Breast epithelium (tissue), 4 donors: ENCODE data around the gene PHACTR4. TPM values are rescaled to one million over a fixed set of nuclear protein-coding genes. Genes with fewer than 3 reads are reported as not detected.

Experiments used
- DNase-seq, 2 donors: peaks; one replicate each; pipeline ENCODE4 v3.0.0-alpha.2; 2019; ENCODE audit warnings: low spot score in 2 of 2
- H3K27ac ChIP-seq, 2 donors: fragments of 200-600 bp; sonication (generic) in 1 of 2; one replicate each; pipeline ENCODE4 v1.5.1; 2016 to 2019; ENCODE audit warnings: mild to moderate bottlenecking in 1 of 2
- H3K27me3 ChIP-seq, 2 donors: fragments of 200-600 bp; sonication (generic) in 1 of 2; one replicate each; pipeline versions ENCODE4 v1.5.1 to v1.6.0; 2017 to 2019; ENCODE audit warnings: control low read depth in 1 of 2, mild to moderate bottlenecking in 1 of 2
- H3K36me3 ChIP-seq: fragments of 200-600 bp; one replicate; pipeline ENCODE4 v1.5.1; 2019
- H3K4me1 ChIP-seq, 2 donors: fragments of 200-600 bp; sonication (generic); one replicate each; pipeline ENCODE4 v1.5.1; 2016 to 2019; ENCODE audit warnings: control low read depth in 1 of 2
- H3K4me3 ChIP-seq, 3 donors: fragments of 200-600 bp; sonication (generic); 1 replicate in 2 of 3; 2 replicates in 1 of 3; pipeline ENCODE4 v1.5.1; 2016 to 2019; ENCODE audit warnings: mild to moderate bottlenecking in 3 of 3, moderate library complexity in 2 of 3
- H3K9me3 ChIP-seq, 2 donors: fragments of 200-600 bp; sonication (generic) in 1 of 2; one replicate each; pipeline ENCODE4 v1.5.1; 2016 to 2019; ENCODE audit warnings: control low read depth in 1 of 2
- POLR2A ChIP-seq: fragments of 450-650 bp; IDR thresholded peaks from one replicate; pipeline ENCODE4 v1.6.1; 2016; ENCODE audit warnings: antibody characterized with exemption, mild to moderate bottlenecking, moderate library complexity
- POLR2AphosphoS5 ChIP-seq, 3 donors: sonication (generic); formaldehyde crosslinking; IDR thresholded peaks; one replicate each; pipeline ENCODE4 v1.6.1; 2017; ENCODE audit warnings: antibody characterized with exemption in 3 of 3
- intact Hi-C: fragments of 100-400 bp; cut with DNase I; formaldehyde crosslinking; loops from one replicate; pipeline ENCODE4 v1.15.1; 2023; ENCODE audit warnings: low total_unique reads
- total RNA-seq, 3 donors: library from RNA; depleted of rRNA; stranded (reverse); fragments of >200 nt; gene quantifications; one replicate each; pipeline ENCODE4 v1.1.0, GENCODE V29; 2016
- TF ChIP-seq, protein P1 (sequence below), 3 donors: fragments of 450-650 bp; IDR thresholded peaks; one replicate each; pipeline ENCODE4 v1.5.1; 2016 to 2017; ENCODE audit warnings: antibody characterized with exemption in 3 of 3, mild to moderate bottlenecking in 3 of 3, moderate library complexity in 3 of 3

The PHACTR4 gene
- total RNA-seq, 3 donors from 2014 or later = 17.1 to 29.6 (median 25.9) TPM

DNA sequence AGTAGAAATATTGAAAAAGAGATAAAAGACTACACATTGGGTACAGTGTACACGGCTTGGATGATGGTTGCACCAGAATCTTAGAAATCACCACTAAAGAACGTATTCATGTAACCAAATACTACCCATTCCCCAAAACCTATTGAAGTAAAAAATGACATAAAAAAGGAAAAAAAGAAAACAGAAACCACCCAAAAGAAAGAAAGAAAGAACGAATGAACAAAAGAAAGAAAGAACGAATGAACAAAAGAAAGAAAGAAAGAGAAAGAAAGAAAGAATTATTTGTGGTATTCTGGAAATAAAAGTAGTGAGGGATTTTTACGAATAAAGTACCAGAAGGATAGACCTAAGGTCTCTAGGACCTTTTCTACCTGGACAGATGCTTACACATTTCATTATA lies 42.1 kb downstream of the PHACTR4 start:
- no peak for TF ChIP-seq POLR2A
- TF ChIP-seq POLR2AphosphoS5 (IDR thresholded peaks at IDR 0.05) = no peak
- TF ChIP-seq, protein P1, sequence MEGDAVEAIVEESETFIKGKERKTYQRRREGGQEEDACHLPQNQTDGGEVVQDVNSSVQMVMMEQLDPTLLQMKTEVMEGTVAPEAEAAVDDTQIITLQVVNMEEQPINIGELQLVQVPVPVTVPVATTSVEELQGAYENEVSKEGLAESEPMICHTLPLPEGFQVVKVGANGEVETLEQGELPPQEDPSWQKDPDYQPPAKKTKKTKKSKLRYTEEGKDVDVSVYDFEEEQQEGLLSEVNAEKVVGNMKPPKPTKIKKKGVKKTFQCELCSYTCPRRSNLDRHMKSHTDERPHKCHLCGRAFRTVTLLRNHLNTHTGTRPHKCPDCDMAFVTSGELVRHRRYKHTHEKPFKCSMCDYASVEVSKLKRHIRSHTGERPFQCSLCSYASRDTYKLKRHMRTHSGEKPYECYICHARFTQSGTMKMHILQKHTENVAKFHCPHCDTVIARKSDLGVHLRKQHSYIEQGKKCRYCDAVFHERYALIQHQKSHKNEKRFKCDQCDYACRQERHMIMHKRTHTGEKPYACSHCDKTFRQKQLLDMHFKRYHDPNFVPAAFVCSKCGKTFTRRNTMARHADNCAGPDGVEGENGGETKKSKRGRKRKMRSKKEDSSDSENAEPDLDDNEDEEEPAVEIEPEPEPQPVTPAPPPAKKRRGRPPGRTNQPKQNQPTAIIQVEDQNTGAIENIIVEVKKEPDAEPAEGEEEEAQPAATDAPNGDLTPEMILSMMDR (IDR thresholded peaks at IDR 0.05) = no peak
- DNase-seq = no peak

DNA sequence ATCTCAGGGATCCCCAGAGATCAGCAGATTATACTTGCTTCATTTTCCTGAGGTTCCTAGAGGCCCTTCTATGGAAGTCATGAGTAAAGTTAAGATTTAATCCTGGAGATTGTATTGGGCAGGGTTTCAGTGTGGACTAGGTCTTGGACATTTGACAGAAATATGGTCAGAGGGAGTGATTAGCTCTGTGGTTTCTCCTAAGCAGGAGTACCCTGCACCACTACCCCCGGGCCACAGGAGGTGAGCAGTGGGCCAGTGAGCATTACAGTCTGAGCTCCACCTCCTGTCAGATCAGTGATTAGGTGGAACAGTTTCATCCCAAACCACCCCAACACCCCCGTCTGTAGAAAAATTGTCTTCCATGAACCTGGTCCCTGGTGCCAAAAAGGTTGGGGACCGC lies 43.2 kb downstream of the PHACTR4 start:
- no peak overlapping the region for H3K4me3 ChIP-seq
- intact Hi-C loops = no loop called here
- DNase-seq = no peak
- no peak overlapping the region for H3K27ac ChIP-seq
- no peaks in the 10 kb centered on the region for H3K4me1 ChIP-seq
- TF ChIP-seq POLR2AphosphoS5 (IDR thresholded peaks at IDR 0.05) (no peak), POLR2A (no peak)
- TF ChIP-seq, protein P1 (IDR thresholded peaks at IDR 0.05) = no peak
- H3K9me3 ChIP-seq = no peaks in the 10 kb centered on the region
- no peaks in the 10 kb centered on the region for H3K36me3 ChIP-seq
- H3K27me3 ChIP-seq = no peaks in the 10 kb centered on the region

More for the DNA sequence above, 42.1 kb downstream of the PHACTR4 start:
- no peaks in the 10 kb centered on the region for H3K36me3 ChIP-seq
- no peak overlapping the region for H3K27ac ChIP-seq
- H3K4me3 ChIP-seq = no peak overlapping the region
- no peaks in the 10 kb centered on the region for H3K4me1 ChIP-seq
- H3K27me3 ChIP-seq = no peaks in the 10 kb centered on the region
- H3K9me3 ChIP-seq = no peaks in the 10 kb centered on the region
- intact Hi-C loops = no loop called here

DNA sequence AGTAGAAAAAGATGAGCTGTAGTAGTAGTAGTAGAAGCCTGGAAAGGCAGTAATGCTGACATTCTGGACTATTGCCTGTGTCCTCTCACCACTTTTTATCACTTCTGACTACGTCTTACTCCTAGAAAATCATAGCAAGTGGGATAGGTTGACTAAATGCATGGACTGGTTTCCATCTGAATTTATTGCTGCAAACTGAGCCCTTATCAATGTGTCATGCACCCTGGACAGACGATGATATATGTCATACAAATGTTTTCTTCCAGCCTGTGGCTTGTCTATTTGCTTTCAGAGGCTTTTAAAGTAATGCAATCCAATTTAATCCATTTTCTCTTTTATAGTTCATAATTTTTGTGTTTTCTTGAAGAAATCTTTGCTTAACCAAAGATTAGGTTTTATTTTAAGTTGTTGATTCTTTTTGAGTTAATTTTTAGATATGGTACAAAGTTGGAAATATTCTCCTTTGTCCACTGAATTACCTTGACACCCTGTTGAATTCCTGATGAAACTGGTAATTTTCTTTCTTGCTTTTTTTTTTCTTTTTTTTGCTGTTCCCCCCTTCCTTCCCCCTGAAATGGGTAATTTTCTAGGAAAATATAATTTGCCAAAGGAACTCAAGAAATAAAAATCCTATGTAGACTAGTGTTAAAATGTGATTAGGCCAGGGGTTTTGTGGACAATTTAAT lies 47.1 kb downstream of the PHACTR4 start:
- Histone ChIP-seq H3K4me3 (no peak overlapping the region), H3K4me1 (no peaks in the 10 kb centered on the region), H3K36me3 (no peaks in the 10 kb centered on the region), H3K27ac (no peak overlapping the region), H3K27me3 (no peaks in the 10 kb centered on the region), H3K9me3 (no peaks in the 10 kb centered on the region)
- no peak for TF ChIP-seq POLR2A
- TF ChIP-seq, protein P1 (IDR thresholded peaks at IDR 0.05) = no peak
- TF ChIP-seq POLR2AphosphoS5 (IDR thresholded peaks at IDR 0.05) = no peak
- no peak for DNase-seq
- intact Hi-C loops = no loop called here

DNA sequence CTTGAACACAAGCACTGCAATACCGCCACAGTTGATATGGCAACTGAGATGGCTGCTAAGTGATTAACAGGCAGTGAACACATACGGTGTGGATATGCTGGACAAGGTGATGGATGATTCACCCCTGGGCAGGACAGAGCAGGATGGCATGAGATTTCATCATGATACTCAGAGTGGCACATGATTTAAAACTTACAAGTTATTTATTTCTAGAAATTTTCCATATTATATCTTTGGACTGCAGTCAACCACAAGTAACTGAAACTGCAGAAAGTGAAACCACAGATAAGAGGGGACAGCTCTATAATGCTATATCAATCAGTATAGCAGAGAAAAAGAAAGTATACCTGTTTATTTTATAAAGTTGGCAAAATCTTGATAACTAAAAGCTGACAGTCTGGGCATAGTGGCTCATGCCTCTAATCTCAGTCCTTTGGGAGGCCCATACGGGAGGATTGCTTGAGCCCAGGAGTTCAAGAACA lies 47.9 kb downstream of the PHACTR4 start:
- intact Hi-C loops = no loop called here
- H3K4me1 ChIP-seq = no peaks in the 10 kb centered on the region
- H3K36me3 ChIP-seq = no peaks in the 10 kb centered on the region
- TF ChIP-seq POLR2A (no peak), POLR2AphosphoS5 (IDR thresholded peaks at IDR 0.05) (no peak)
- TF ChIP-seq, protein P1 (IDR thresholded peaks at IDR 0.05) = no peak
- no peak for DNase-seq
- H3K9me3 ChIP-seq = no peaks in the 10 kb centered on the region
- no peak overlapping the region for H3K27ac ChIP-seq
- H3K4me3 ChIP-seq = no peak overlapping the region
- no peaks in the 10 kb centered on the region for H3K27me3 ChIP-seq

DNA sequence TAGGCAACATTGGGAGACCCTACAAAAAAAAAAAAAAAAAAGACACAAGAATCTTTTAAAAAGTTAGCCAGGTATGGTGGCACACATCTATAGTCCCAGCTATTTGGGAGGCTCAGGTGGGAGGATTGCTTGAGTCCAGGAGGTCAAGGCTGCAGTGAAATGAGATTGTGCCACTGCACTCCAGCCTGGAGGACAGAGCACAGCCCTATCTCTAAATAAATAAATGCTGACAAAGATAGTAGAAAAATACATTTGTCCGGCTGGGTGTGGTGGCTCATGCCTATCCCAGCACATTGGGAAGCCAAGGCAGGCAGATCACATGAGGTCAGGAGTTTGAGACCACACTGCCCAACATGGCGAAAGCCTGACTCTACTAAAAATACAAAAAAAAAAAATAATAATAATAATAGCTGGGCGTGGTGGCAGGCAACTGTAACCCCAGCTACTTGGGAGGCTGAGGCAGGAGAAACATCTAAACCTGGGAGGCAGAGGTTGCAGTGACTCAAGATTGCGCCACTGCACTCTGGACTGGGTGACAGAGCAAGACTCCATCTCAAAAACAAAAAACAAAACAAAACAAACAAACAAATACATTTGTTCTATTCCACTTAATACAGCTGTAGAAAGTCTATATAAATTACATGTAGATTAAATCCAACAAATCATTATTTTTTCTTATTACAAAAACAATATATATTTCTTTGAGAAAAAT lies 48.5 kb downstream of the PHACTR4 start:
- intact Hi-C loops = no loop called here
- no peak overlapping the region for H3K4me3 ChIP-seq
- no peak overlapping the region for H3K27ac ChIP-seq
- H3K27me3 ChIP-seq = no peaks in the 10 kb centered on the region
- no peaks in the 10 kb centered on the region for H3K36me3 ChIP-seq
- DNase-seq = no peak
- H3K9me3 ChIP-seq = no peaks in the 10 kb centered on the region
- TF ChIP-seq POLR2A (no peak), POLR2AphosphoS5 (IDR thresholded peaks at IDR 0.05) (no peak)
- TF ChIP-seq, protein P1 (IDR thresholded peaks at IDR 0.05) = no peak
- H3K4me1 ChIP-seq = no peaks in the 10 kb centered on the region
